Esophagus muscularis mucosa (tissue), 4 donors: Measurements from ENCODE around the gene UPK3BL1.
"Not testable (repeated sequence)": the region's sequence is repeated elsewhere in the genome, so short reads cannot be mapped to it uniquely, and the experiment has no call there.

Experiments
- EP300 ChIP-seq: sonication (generic); formaldehyde crosslinking; IDR thresholded peaks from one replicate; pipeline ENCODE4 v1.6.1; 2017; ENCODE audit warnings: antibody characterized with exemption
- POLR2A ChIP-seq: fragments of 450-650 bp; IDR thresholded peaks from one replicate; pipeline ENCODE4 v1.6.1; 2017; ENCODE audit warnings: antibody characterized with exemption, moderate library complexity, mild to moderate bottlenecking, low read depth
- POLR2AphosphoS5 ChIP-seq, 2 donors: sonication (generic); formaldehyde crosslinking; IDR thresholded peaks; one replicate each; pipeline ENCODE4 v1.6.1; 2017; ENCODE audit warnings: antibody characterized with exemption in 2 of 2
- TF ChIP-seq, protein P1 (sequence below), 3 experiments: fragments of 200-600 bp in 2 of 3; fragments of 450-650 bp in 1 of 3; sonication (generic) in 2 of 3; IDR thresholded peaks; one replicate each; pipeline ENCODE4 v1.5.1; 2017 to 2019; ENCODE audit warnings: antibody characterized with exemption in 3 of 3, mild to moderate bottlenecking in 2 of 3, moderate library complexity in 1 of 3

DNA sequence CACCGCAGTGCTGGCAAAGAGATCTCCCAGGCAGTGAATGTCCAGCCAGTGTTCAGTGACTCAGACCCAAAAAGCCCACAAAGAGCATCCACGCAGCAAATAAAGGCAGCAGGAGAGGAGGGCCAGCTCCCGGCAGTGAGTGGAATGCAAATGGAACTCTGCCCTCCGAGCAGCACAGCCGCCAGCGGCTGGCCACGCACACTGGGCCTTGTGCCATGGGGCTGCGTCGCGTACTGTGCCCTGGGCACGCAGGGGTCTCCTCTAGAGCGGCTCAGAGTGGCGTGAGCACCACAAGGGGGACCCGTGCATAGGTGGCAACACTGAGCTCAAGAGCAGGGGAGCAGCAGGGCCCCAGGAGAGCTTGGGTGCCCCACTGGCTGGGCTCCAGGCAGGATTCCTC, 24.9 kb upstream of the UPK3BL1 start:
- TF ChIP-seq, protein P1, sequence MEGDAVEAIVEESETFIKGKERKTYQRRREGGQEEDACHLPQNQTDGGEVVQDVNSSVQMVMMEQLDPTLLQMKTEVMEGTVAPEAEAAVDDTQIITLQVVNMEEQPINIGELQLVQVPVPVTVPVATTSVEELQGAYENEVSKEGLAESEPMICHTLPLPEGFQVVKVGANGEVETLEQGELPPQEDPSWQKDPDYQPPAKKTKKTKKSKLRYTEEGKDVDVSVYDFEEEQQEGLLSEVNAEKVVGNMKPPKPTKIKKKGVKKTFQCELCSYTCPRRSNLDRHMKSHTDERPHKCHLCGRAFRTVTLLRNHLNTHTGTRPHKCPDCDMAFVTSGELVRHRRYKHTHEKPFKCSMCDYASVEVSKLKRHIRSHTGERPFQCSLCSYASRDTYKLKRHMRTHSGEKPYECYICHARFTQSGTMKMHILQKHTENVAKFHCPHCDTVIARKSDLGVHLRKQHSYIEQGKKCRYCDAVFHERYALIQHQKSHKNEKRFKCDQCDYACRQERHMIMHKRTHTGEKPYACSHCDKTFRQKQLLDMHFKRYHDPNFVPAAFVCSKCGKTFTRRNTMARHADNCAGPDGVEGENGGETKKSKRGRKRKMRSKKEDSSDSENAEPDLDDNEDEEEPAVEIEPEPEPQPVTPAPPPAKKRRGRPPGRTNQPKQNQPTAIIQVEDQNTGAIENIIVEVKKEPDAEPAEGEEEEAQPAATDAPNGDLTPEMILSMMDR (IDR thresholded peaks at IDR 0.05) = not testable (repeated sequence)
- TF ChIP-seq POLR2A; EP300; POLR2AphosphoS5 (IDR thresholded peaks at IDR 0.05): not testable (repeated sequence)
